HG02870 (cell line): ENCODE measurements around the gene BCL3.
"Not testable (repeated sequence)": the region's sequence is repeated elsewhere in the genome, so short reads cannot be mapped to it uniquely, and the experiment has no call there.

Experiments
- ATAC-seq: cut with Tn5 transposase; IDR thresholded peaks from one replicate; pipeline ENCODE4 v1.9.1; 2021; ENCODE audit warnings: mild to moderate bottlenecking, moderate library complexity; ENCODE audit not compliant: unreplicated experiment

The BCL3 gene

DNA sequence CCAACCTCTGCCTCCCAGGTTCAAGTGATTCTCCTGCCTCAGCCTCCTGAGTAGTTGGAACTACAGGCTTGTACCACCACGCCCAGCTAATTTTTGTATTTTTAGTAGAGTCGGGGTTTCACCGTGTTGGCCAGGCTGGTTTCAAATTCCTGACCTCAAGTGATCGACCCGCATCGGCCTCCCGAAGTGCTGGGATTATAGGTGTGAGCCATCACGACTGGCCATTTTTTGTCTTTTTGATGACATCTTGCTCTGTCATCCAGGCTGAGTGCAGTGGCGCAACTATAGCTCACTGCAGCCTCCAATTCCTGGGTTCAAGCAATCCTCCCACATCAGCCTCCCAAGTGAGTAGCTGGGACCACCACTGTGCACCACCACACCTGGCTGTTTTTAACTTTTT is 28.1 kb upstream of the BCL3 start:
- ATAC-seq: not testable (repeated sequence)

DNA sequence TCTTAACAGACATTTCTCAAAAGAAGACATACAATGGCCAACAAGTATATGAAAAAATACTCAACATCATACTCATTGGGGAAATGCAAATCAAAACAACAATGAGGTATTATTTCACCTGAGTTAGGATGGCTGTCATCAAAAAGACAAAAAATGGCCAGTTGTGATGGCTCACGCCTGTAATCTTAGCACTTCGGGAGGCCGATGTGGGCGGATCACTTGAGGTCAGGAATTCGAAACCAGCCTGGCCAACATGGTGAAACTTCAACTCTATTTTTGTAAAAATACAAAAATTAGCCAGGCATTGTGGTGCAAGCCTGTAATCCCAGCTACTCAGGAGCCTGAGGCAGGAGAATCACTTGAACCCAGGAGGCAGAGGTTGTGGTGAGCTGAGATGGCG is 27.6 kb upstream of the BCL3 start:
- no peak for ATAC-seq

DNA sequence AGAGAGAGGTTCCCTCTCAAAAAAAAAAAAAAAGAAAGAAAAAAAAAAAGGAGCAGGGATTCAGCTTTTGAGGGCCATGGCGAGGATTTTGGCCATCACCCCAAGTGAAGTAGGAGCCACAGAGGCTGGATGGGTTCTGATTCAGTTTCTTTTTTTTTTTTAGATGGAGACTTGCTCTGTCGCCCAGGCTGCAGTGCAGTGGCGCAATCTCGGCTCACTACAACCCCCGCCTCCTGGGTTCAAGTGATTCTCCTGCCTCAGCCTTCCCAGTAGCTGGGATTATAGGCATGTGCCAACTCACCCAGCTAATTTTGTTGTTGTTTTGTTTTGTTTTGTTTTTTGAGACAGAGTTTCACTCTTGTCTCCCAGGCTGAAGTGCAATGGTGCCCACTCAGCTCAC is 27.1 kb upstream of the BCL3 start:
- ATAC-seq: not testable (repeated sequence)

DNA sequence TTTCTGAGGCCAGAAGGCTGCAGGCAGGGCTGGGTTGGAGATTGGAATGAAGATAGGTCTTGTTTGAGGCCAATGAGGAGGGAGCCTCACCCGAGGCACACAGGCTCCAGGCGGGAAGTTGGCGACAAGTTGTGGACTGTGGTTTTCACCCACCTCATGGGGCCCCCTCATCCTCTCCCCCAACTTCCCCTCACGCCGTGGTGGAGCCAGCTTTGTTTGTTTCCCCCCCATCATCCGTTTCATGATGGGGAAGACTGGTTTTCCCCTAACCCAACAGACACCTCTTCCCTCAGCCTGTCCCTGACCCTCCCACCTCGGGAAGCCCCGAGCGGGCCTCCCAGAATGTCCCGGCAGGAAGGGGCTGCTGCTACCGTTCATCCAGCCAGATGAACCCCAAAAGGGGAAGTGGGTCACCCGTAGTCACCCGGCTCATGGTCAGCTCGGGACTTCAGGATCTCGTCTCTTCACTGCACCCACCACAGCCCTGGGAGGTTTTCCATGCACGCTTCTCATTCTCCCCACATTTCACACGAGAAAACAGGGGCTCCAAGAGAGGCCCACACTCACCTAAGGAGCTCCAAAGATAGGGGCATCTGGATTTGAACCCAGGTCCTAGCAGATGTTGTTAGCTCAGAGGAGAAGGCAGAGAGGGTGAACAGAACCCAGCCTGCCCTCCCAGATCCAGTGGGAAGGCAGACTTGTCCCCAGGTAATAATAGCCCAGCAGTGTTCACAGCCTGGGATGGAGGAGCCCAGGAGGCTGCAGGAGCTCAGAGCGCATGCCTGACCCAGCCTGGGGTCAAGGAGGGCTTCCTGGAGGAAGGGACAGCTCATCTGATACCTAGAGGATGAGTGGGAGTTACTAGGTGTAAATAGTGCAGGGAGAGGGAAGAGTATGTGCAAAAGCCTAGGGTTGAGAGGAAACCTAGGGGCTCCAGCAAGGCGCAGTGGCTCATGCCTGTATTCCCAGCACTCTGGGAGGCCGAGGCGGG is 26.1 kb upstream of the BCL3 start:
- ATAC-seq: no peak

DNA sequence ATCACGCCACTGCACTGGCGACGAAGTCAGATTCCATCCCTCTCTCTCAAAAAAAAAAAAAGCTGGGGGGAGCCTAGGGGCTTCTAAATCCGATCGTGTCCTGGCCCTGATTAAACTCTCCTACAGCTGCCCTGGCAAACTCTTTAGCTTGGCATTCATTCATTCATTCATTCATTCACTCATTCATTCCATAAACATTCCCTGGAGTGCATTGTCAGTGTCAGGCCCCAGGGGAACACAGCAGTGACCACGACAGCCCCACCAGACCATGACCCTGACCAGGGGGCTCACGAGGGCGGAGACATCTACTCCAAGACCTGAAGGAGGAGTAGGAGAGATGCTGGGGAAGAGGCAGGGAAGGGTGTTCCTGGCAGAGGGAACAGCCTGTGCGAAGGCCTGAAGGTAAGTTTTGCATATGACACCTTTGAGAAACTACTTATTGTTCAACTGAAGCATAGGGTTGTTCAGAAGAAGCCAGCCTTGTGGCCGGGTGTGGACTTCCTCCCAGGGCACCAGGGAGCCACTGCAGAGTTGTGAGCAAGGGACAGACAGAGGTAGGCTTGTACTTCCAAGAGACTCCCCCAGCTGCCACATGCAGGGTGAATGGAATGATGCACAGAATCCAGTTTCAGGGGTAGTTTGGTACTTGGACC is 25.1 kb upstream of the BCL3 start:
- no peak for ATAC-seq

DNA sequence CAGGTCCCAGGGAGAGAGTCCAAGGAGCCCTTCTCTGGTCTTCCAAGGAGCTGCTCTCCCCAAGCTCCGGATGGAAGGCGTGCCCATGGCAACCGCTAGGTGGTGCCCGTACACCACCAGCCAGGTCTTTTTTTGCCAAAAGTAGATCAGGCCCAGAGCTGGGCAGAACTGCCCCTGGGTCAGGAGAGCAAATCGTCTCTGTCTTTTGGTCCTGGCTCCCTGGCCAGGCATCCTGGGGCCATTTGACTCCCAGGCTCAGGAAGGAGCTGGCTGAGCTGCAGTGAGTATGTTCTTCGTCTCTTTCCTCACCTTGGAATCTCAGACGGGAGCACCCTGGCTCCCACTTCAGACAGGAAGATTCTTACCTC is 24.6 kb upstream of the BCL3 start:
- ATAC-seq: no peak

DNA sequence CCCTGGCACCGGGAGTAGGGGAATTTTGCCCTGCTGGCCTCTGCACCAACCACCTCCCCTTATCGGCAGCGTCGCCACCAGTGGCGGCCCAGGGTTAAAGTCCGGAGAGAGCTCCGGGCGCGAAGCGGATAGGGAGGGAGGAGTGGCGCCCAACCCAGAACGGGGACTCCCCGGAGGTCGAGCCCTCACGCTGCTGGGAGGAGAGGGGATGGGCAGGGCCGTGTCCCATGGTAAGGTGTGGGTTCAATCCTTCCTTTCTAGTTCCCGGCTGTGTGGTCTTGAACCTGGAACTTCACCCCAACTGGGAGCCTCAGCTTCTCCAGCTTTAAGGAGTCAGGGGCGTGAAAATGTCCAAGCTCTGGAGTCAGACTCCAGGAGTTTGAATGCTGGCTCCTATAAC is 23.3 kb upstream of the BCL3 start:
- ATAC-seq: no peak

DNA sequence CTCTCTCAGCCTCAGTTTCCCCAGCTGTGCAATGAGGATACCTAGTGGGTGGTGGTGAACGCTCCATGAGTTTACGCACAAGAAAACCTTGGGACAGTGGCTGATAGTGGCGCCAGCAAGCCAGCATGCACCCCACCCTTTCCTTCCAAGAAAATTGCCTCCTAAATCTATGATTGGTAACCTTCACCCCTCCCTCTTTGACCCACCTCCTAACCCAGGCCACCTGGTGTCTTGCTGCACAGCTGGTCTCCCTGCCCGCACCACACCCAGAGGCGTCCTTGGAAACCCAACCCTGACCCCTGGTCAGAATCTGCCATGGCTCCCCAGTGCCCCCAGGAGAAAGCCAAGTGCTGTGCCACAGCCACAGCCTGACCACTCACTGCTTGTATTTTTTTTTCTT is 22.8 kb upstream of the BCL3 start:
- no peak for ATAC-seq

DNA sequence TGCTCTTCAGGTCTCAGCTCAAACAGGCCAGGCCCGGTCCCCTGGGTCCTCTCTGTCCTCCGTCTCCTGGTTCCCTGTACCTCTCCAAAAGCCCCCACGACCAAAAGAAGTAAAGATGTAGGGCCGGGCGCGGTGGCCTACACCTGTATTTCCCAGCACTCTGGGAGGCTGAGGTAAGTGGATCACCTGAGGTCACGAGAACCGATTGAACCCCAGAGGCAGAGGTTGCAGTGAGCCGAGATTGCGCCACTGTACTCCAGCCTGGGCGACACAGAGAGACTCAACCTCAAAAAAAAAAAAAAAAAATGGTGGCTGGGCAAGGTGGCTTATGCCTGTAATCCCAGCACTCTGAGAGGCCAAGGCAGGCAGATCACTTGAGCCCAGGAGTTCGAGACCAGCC is 22.0 kb upstream of the BCL3 start:
- ATAC-seq: no peak

DNA sequence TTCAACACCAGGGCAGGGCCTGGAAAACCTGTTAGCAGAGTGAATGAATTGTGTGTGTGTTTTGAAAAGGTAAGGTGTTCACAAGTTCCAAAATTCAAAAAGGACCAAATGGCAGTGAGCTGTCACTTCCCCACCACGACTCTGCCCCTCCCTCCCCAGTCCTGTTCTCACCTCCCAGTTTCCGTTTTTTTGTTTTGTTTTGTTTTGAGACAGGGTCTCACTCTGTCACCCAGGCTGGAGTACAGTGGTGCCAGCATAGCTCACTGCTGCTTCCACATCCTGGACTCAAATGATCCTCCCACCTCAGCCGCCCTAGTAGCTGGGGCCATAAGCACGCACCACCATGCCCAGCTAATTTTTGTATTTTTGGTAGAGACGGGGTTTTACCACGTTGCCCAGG is 20.3 kb upstream of the BCL3 start:
- no peak for ATAC-seq

DNA sequence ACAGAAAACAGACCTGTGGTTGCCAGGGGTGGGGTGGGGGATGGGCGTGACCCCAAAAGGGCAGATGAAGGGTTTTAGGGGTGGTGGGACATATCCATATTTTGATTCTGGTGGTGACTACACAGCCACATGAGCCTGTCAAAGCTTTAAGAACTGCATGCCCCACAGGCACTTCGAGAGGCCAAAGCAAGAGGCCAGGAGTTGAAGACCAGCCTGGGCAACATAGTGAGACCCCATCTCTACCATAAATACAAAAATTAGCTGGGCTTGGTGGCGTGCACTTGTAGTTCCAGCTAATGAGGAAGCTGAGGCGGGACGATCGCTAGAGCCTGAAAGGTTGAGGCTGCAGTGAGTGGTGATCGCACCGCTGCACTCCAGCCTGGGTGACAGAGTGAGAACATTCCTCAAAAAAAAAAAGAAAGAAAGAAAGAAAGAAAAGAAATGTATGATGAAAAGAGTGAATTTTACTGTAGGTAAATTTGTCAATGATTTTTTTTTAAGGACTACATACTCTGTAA is 18.9 kb upstream of the BCL3 start:
- no peak for ATAC-seq

DNA sequence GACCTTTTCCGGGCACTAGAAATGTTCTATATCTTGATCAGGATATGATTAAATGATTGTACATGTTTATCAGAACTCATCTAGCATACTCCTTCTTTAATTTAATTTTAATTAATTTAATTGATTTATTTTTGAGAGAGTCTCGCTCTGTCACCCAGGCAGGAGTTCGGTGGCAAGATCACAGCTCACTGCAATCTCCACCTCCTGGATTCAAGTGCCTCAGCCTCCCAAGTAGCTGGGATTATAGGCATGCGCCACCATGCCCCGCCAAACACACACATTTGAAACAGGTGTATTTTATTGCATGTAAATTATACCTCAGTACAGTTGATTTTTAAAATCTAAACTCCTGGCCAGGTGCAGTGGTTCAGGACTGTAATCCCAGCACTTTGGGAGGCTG is 17.4 kb upstream of the BCL3 start:
- no peak for ATAC-seq

DNA sequence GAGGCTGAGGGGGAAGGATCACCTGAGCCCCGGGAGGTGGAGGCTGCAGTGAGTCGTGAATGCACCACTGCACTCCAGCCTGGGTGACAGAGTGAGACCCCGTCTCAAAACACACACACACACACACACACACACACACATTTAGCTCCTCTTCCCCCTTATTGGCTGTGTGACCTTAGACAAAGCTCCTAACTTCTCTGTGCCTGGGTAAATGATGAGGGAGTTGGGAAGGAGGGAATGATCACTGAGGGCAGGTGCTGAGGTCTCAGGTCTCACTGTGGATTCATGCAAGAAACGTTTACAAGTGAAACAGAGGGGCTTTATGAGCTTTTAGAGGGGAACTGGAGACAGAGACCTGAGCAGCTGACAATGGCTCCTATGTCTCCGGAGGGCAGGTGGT is 16.9 kb upstream of the BCL3 start:
- no peak for ATAC-seq

DNA sequence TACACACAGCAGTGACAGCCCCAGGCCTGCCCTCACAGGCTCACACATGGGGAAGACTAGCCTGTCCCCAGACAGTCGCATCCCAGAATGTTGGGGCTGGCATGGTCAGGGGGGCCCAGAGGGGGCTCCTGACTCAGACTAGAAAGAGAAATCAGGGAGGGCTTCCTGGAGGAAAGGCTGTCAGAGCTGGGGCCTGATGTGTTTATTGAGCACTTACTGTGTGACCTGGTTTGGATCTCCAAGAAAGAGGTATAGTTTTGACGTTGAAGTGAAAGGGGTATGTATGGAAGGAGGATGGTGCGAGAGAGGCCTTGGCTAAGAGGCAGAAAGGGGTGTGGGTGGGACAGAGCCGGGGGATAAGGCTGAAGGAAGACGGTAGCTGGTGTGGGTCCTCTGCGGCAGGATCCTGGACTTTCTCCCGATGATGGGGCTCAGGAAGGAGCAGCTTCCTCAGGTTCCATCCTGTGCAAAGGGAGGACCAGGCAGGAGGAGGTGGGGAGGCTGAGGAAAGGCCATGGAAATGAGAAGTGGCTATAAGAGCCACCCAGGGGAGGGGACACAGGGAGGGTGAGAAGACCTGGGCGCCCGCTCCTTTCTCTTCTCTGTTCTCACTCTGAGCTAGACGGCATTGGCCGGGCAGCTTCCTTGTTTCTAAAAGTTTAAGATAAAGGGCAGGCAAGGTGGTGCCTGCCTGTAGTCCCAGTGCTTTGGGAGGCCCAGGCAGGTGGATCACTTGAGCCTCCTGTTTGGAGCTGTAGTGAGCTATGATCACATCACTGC is 16.1 kb upstream of the BCL3 start:
- ATAC-seq: no peak

DNA sequence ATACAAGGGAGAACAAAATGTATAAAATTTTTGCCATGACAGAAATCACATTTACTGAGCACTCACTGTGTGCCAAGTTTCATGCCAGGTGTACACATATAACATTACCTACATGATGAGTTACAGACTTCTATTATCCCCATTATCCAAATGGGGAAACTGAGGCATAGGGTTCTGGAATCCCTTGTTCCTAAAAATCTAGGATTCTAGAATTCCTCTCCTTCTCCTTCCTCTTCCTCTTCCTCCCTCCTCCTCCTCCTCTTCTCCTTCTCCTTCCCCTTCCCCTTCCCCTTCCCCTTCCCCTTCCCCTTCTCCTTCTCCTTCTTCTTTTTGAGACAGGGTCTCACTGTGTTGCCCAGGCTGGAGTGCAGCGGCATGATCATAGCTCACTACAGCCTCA is 14.2 kb upstream of the BCL3 start:
- no peak for ATAC-seq

DNA sequence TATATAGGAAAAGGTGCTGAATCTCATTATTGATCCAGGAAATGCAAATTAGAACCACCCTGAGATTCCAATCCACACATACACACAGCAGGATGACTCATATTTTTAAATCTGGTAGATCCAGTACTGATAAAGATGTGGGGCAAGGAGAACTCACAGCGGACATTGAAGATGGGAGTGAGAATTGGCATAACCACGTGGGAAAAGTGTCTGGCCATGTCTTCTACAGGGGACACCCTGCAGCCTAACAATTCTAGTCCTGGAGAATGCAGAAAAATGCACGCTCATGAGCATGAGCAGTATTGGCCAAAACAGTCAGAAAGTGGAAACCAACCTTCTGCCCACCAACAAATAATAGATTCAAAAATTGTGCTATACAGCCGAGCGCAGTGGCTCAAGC is 13.5 kb upstream of the BCL3 start:
- no peak for ATAC-seq

DNA sequence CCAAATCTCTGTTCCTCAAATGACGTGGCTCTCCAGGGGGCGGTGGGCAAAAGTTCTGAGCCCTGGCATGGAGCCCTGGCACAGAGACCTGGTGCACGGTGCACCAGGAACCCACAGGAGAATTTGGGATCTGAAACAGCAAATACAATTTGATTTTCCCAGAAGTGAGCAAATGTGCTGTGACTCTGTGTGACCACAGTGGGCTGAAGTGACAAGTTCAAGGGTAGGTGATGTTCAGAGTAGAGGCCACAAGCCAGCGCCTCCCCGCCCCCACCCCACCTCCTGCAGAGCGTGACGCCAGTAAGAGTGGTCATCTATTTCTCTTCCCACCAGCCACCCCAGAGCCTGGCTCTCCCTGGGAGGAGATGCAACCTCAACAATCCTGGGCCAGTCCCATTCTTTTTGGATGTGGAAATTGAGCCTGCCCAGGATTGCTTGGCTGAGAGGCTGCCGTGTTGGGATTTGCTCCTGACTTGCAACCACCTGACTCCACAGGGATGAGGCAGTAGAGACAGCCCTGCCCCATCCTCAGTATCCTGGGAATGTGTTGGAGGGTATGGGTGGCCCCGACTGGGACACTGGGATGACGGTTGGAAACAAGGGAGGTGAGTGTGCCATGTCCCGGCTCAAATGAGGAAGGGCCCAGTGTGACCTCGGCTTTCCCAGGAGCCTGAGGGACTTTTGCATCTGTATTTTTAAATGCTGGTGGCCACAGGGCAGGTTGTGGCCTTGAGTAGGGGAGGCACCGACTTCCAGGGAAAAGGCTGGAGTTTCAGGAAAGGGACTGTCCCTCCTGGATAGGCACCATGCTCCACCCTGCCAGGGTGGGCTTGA is 11.1 kb upstream of the BCL3 start:
- ATAC-seq: no peak

DNA sequence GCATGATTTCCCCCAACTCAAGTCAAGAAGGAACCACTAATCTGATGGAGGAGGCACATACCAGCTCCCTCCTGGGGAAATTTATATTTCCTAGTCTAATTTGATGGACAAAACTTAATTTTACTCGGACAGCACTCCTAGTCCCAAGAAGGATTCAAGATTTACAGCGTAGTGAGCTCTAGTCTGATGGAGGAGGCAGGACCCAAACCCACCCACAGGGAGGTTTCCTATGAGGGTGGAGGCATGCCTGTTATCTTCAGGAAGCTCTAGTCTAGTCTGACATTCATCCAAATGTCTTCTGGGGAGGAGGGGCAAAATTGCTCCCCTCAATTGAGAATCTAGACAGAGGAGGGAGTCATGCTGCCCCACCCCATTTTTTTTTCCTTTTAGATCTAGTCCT is 10.4 kb upstream of the BCL3 start:
- ATAC-seq: no peak

DNA sequence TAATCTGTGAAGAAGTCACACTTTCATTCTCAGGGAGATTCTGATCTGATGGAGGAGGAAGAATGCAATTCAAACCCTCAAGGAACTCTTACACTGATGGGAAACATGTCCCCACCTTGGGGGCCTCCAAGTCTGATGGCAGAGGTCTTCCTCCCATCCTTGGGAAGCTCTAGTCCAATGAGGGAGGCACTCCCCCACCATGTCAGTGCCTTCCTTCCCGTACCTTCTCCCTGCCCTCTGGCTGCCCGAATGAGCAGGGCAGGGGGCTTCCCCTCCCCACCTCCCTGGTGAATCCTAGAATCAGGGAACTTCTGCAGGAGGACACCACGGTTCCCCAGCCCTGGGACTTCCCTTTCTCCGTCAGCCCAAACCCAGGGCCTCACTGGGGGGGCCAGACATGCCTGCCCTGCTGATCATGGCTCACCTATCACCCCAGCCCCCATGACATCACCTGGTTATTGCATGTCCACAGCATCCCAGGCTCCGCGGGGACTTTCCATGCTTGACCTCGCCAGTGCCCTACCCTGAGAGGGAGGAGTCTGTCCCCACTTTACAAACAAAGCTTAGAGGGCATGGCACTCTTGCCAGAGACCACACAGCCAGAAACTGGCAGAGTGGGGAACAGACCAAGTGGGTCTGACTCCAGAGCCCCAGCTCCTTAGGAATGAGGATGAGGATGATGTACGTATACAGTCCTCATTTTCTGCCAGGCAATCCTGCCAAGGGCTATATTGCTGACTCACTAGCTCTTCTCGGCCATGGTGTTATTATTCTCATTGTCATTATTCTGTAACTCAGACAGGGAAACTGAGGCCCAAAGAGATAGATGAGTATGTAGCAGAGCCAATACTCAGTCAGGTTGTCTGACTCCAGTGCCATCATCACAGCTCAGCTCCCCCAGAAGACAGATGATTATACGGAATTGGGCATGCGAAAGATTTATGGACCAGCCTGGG is 9.6 kb upstream of the BCL3 start:
- no peak for ATAC-seq
